ENCODE results near the gene STIM1.

The STIM1 gene

GRCh38 chr11:3876613-3877012, 21.1 kb downstream of the STIM1 start:
- no peak for TF ChIP-seq ZNF274 (IDR thresholded peaks at IDR 0.05; ENCODE audit: low read depth, low read length)

GRCh38 chr11:3877364-3878257, 22.1 kb downstream of the STIM1 start:
- H3K4me3 ChIP-seq (ENCODE audit: low read length): no peak overlapping the region
- no peak for TF ChIP-seq ZNF274 (IDR thresholded peaks at IDR 0.05; ENCODE audit: low read depth, low read length)

More at GRCh38 chr11:3876613-3877012, 21.1 kb downstream of the STIM1 start:
- H3K4me3 ChIP-seq (ENCODE audit: low read length): no peak overlapping the region

- TF ChIP-seq ZNF274 (IDR thresholded peaks at IDR 0.05; ENCODE audit: low read depth, low read length): no peak
- H3K4me3 ChIP-seq (ENCODE audit: low read length): no peak overlapping the region; the same call in 1 of the 2 replicates
Observed at GRCh38 chr11:3878258-3878584, 22.8 kb downstream of the STIM1 start.

GRCh38 chr11:3879216-3879966, 23.9 kb downstream of the STIM1 start:
- no peak for TF ChIP-seq ZNF274 (IDR thresholded peaks at IDR 0.05; ENCODE audit: low read depth, low read length)
- peak overlapping the region; percentile 63; the same call in 1 of the 2 replicates for H3K4me3 ChIP-seq (ENCODE audit: low read length)

- H3K4me3 ChIP-seq (ENCODE audit: low read length): peak overlapping the region; percentile 63
- no peak for TF ChIP-seq ZNF274 (IDR thresholded peaks at IDR 0.05; ENCODE audit: low read depth, low read length)
Observed at GRCh38 chr11:3879967-3880542, 24.6 kb downstream of the STIM1 start.

GRCh38 chr11:3880724-3881123, 25.3 kb downstream of the STIM1 start:
- peak overlapping the region; percentile 63 for H3K4me3 ChIP-seq (ENCODE audit: low read length)
- TF ChIP-seq ZNF274 (IDR thresholded peaks at IDR 0.05; ENCODE audit: low read depth, low read length): no peak

- no peak for TF ChIP-seq ZNF274 (IDR thresholded peaks at IDR 0.05; ENCODE audit: low read depth, low read length)
- H3K4me3 ChIP-seq (ENCODE audit: low read length): no peak overlapping the region
Observed at GRCh38 chr11:3882655-3883054, 27.2 kb downstream of the STIM1 start.

- TF ChIP-seq ZNF274 (IDR thresholded peaks at IDR 0.05; ENCODE audit: low read depth, low read length): no peak
- H3K4me3 ChIP-seq (ENCODE audit: low read length): no peak overlapping the region
Observed at GRCh38 chr11:3885855-3886254, 30.4 kb downstream of the STIM1 start.

- no peak for TF ChIP-seq ZNF274 (IDR thresholded peaks at IDR 0.05; ENCODE audit: low read depth, low read length)
- no peak overlapping the region for H3K4me3 ChIP-seq (ENCODE audit: low read length)
Observed at GRCh38 chr11:3886985-3887384, 31.5 kb downstream of the STIM1 start.

- no peak for TF ChIP-seq ZNF274 (IDR thresholded peaks at IDR 0.05; ENCODE audit: low read depth, low read length)
- no peak overlapping the region; the same call in 1 of the 2 replicates for H3K4me3 ChIP-seq (ENCODE audit: low read length)
Observed at GRCh38 chr11:3888876-3889275, 33.4 kb downstream of the STIM1 start.

- no peak overlapping the region for H3K4me3 ChIP-seq (ENCODE audit: low read length)
- no peak for TF ChIP-seq ZNF274 (IDR thresholded peaks at IDR 0.05; ENCODE audit: low read depth, low read length)
Observed at GRCh38 chr11:3890014-3890413, 34.5 kb downstream of the STIM1 start.

- H3K4me3 ChIP-seq (ENCODE audit: low read length): no peak overlapping the region
- TF ChIP-seq ZNF274 (IDR thresholded peaks at IDR 0.05; ENCODE audit: low read depth, low read length): no peak
Observed at GRCh38 chr11:3890806-3891205, 35.3 kb downstream of the STIM1 start.

GRCh38 chr11:3891751-3892150, 36.3 kb downstream of the STIM1 start:
- TF ChIP-seq ZNF274 (IDR thresholded peaks at IDR 0.05; ENCODE audit: low read depth, low read length): no peak

GRCh38 chr11:3892156-3892555, 36.7 kb downstream of the STIM1 start:
- no peak for TF ChIP-seq ZNF274 (IDR thresholded peaks at IDR 0.05; ENCODE audit: low read depth, low read length)
- no peak overlapping the region for H3K4me3 ChIP-seq (ENCODE audit: low read length)

More at GRCh38 chr11:3891751-3892150, 36.3 kb downstream of the STIM1 start:
- H3K4me3 ChIP-seq (ENCODE audit: low read length): no peak overlapping the region
